B cell (primary cell): ENCODE measurements around the gene RDH12. TPM values are rescaled to one million over a fixed set of nuclear protein-coding genes. Genes with fewer than 3 reads are reported as not detected.
"Not testable (repeated sequence)": the region's sequence is repeated elsewhere in the genome, so short reads cannot be mapped to it uniquely, and the experiment has no call there.

Experiments
- ATAC-seq: fragments of 200-7000 bp; cut with Tn5 transposase; one replicate; pipeline ENCODE4 v1.10.0; 2021; ENCODE audit warnings: low read depth, mild to moderate bottlenecking, moderate number of reproducible peaks, moderate library complexity
- CTCF ChIA-PET: fragments of 350-600 bp; sonication (Branson Sonifier 250); formaldehyde crosslinking; loops from one replicate; lab custom pipeline; 2021; ENCODE audit warnings: antibody characterized with exemption, inconsistent platforms; lab: Charles Lee
- POLR2A ChIA-PET: fragments of 350-600 bp; sonication (Branson Sonifier 250); formaldehyde crosslinking; loops from one replicate; lab custom pipeline; 2021; ENCODE audit warnings: antibody characterized with exemption; lab: Charles Lee
- DNase-seq: peaks from one replicate; pipeline ENCODE4 v3.0.0; 2013
- H2AFZ ChIP-seq: 2 replicates; pipeline ENCODE4 v1.6.1; 2012; ENCODE audit warnings: mild to moderate bottlenecking, low read depth, low read length; ENCODE audit not compliant: insufficient read depth, poor library complexity, severe bottlenecking
- H3K27ac ChIP-seq, 2 donors: 1 replicate in 1 of 2; 2 replicates in 1 of 2; pipeline ENCODE4 v1.5.1; 2012 to 2013; ENCODE audit warnings: low read length in 2 of 2, mild to moderate bottlenecking in 2 of 2, moderate library complexity in 1 of 2
- H3K27me3 ChIP-seq, 4 experiments: fragments of 200-600 bp in 1 of 4; sonication (generic) in 1 of 4; replicated peaks in 1 of 4; 1 replicate in 2 of 4; 2 replicates in 2 of 4; pipeline versions ENCODE4 v1.6.1 to v1.7.0; 2013 to 2016; ENCODE audit warnings: low read length in 3 of 4, mild to moderate bottlenecking in 2 of 4, mixed read lengths in 1 of 4, moderate library complexity in 1 of 4; ENCODE audit not compliant: insufficient read depth in 4 of 4, control insufficient read depth in 3 of 4; ENCODE audit errors: control extremely low read depth in 1 of 4
- H3K36me3 ChIP-seq, 2 experiments: replicated peaks in 1 of 2; 1 replicate in 1 of 2; 2 replicates in 1 of 2; pipeline versions ENCODE4 v1.6.1 to v1.7.1; 2013; ENCODE audit warnings: low read length in 1 of 2; ENCODE audit not compliant: insufficient read depth in 2 of 2, control insufficient read depth in 1 of 2; ENCODE audit errors: control extremely low read depth in 1 of 2, extremely low read depth in 1 of 2
- H3K4me1 ChIP-seq, 2 donors: fragments of 200-600 bp in 1 of 2; sonication (generic) in 1 of 2; 1 replicate in 1 of 2; 2 replicates in 1 of 2; pipeline versions ENCODE4 v1.5.1 to v1.6.1; 2013 to 2017; ENCODE audit warnings: low read length in 2 of 2; ENCODE audit not compliant: control insufficient read depth in 2 of 2, insufficient read depth in 2 of 2
- H3K4me2 ChIP-seq: replicated peaks from 2 replicates; pipeline ENCODE3; 2012; ENCODE audit warnings: mild to moderate bottlenecking, low read depth, low read length; ENCODE audit not compliant: poor library complexity, severe bottlenecking
- H3K4me3 ChIP-seq, 5 experiments: fragments of 200-600 bp in 1 of 5; sonication (generic) in 1 of 5; 1 replicate in 3 of 5; 2 replicates in 2 of 5; pipeline versions ENCODE4 v1.5.1 to v1.7.0; 2011 to 2016; ENCODE audit warnings: low read length in 4 of 5, mild to moderate bottlenecking in 4 of 5, low read depth in 2 of 5, control low read depth in 1 of 5, moderate library complexity in 1 of 5; ENCODE audit not compliant: insufficient read depth in 1 of 5; ENCODE audit errors: control extremely low read depth in 1 of 5, extremely low read depth in 1 of 5
- H3K79me2 ChIP-seq: fragments of 200-600 bp; sonication (generic); one replicate; pipeline ENCODE4 v1.6.0; 2016; ENCODE audit warnings: low read length; ENCODE audit not compliant: control insufficient read depth, insufficient read depth
- H3K9ac ChIP-seq: fragments of 200-600 bp; sonication (generic); 2 replicates; pipeline ENCODE4 v1.6.1; 2017; ENCODE audit warnings: mild to moderate bottlenecking, low read length, moderate library complexity
- H3K9me3 ChIP-seq, 3 donors: one replicate each; pipeline versions ENCODE4 v1.6.1 to v1.7.1; 2013; ENCODE audit warnings: low read length in 2 of 3; ENCODE audit not compliant: control insufficient read depth in 2 of 3, insufficient read depth in 1 of 3; ENCODE audit errors: control extremely low read depth in 1 of 3
- H4K20me1 ChIP-seq: 2 replicates; pipeline ENCODE4 v1.6.0; 2012; ENCODE audit warnings: mild to moderate bottlenecking, low read length; ENCODE audit not compliant: insufficient read depth, control insufficient read depth, poor library complexity, severe bottlenecking
- H3K27ac Mint-ChIP-seq: one replicate; pipeline ENCODE4 v1.8.0; 2021; ENCODE audit warnings: mixed read lengths
- H3K27me3 Mint-ChIP-seq: one replicate; pipeline ENCODE4 v1.8.0; 2021; ENCODE audit warnings: mixed read lengths
- H3K4me1 Mint-ChIP-seq: one replicate; pipeline ENCODE4 v1.8.0; 2021; ENCODE audit warnings: mixed read lengths
- H3K4me3 Mint-ChIP-seq: one replicate; pipeline ENCODE4 v1.8.0; 2021; ENCODE audit warnings: mixed read lengths
- H3K9me3 Mint-ChIP-seq: one replicate; pipeline ENCODE4 v1.8.0; 2022; ENCODE audit warnings: mixed read lengths; ENCODE audit not compliant: insufficient read depth
- EZH2 ChIP-seq: IDR thresholded peaks from 2 replicates; pipeline ENCODE4 v1.6.1; 2012; ENCODE audit warnings: borderline replicate concordance, low read depth, mild to moderate bottlenecking, moderate library complexity, low read length; ENCODE audit not compliant: insufficient read depth, poor library complexity, severe bottlenecking
- WGBS: methylation state at CpG from one replicate; pipeline ENCODE4 v1.1.5; 2013; ENCODE audit warnings: missing lambda C conversion rate; ENCODE audit not compliant: insufficient coverage; 5-methylcytosine and 5-hydroxymethylcytosine counted together
- intact Hi-C: fragments of 100-400 bp; cut with micrococcal nuclease; formaldehyde crosslinking; loops from one replicate; pipeline ENCODE4 v1.10.0; 2022
- polyA plus RNA-seq: library from polyadenylated mRNA; depleted of rRNA; stranded (reverse); fragments of >200 nt; gene quantifications from 2 replicates; pipeline ENCODE4 v1.2.3, GENCODE V29; 2012
- total RNA-seq, 2 donors: library from RNA; stranded (reverse); fragments of 120-200 nt in 1 of 2; gene quantifications; 1 replicate in 1 of 2; 2 replicates in 1 of 2; pipeline versions ENCODE4 v1.2.3 to v1.2.4, GENCODE V29; 2013 to 2022
- TF ChIP-seq, protein P1 (sequence below): fragments of 200-600 bp; IDR thresholded peaks from one replicate; pipeline ENCODE4 v1.8.0; 2022; ENCODE audit warnings: antibody characterized with exemption, mild to moderate bottlenecking

The RDH12 gene
- total and polyA plus RNA-seq, 2 donors (not counting 1 experiment from before 2014, with no cell fraction given) = not detected

DNA sequence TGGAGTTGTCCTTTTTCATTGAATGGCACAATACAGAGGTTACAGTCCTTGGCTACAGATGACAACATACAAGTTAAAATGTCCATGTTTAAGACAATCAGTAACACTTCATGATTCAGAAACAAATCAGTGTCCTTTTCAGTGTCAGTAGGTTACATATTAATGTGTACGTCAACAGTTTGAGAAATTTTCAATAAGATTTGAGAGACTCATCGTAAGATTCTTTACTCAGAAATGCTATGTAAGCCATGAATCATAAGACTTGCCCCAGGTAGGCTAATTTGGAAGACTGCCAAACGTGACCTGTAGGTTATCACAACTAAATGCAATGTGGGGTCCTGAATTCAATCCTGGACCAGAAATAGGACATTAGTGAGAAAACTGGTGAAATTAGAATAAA lies 3.5 kb downstream of the RDH12 start:
- Mint-ChIP-seq H3K4me3 (no peak overlapping the region), H3K27ac (no peak overlapping the region), H3K9me3 (peaks cover 7% of the 10 kb centered on the region), H3K27me3 (peaks cover 8% of the 10 kb centered on the region), H3K4me1 (peaks cover 4% of the 10 kb centered on the region)
- Histone ChIP-seq H3K4me1 (peaks cover 2% of the 10 kb centered on the region in 2 donors), H3K79me2 (no peaks in the 10 kb centered on the region), H3K27ac (no peak overlapping the region), H3K4me2 (no peak overlapping the region), H3K36me3 (no peaks in the 10 kb centered on the region), H3K9me3 (peaks cover 1 to 13% (median 4%) of the 10 kb centered on the region in 3 donors), H2AFZ (no peak overlapping the region), H3K27me3 (no peaks in the 10 kb centered on the region), H3K9ac (no peak overlapping the region), H3K4me3 (no peak overlapping the region), H4K20me1 (no peaks in the 10 kb centered on the region)
- CTCF ChIA-PET = interaction anchor here (1.0 to 12.2 kb wide), 27 partner anchors 7 to 1345 kb away, joined by 3 to 392 read pairs (median 6); partner anchors contain the start of genes PIGH and RDH11
- no peak for TF ChIP-seq EZH2
- TF ChIP-seq, protein P1, sequence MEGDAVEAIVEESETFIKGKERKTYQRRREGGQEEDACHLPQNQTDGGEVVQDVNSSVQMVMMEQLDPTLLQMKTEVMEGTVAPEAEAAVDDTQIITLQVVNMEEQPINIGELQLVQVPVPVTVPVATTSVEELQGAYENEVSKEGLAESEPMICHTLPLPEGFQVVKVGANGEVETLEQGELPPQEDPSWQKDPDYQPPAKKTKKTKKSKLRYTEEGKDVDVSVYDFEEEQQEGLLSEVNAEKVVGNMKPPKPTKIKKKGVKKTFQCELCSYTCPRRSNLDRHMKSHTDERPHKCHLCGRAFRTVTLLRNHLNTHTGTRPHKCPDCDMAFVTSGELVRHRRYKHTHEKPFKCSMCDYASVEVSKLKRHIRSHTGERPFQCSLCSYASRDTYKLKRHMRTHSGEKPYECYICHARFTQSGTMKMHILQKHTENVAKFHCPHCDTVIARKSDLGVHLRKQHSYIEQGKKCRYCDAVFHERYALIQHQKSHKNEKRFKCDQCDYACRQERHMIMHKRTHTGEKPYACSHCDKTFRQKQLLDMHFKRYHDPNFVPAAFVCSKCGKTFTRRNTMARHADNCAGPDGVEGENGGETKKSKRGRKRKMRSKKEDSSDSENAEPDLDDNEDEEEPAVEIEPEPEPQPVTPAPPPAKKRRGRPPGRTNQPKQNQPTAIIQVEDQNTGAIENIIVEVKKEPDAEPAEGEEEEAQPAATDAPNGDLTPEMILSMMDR = no peak
- POLR2A ChIA-PET = no interaction called here
- ATAC-seq (no peak), DNase-seq (no peak)
- intact Hi-C loops = loop anchor here (2.0 to 10.0 kb wide), 2 partner anchors 38 to 540 kb away; no protein-coding TSS in a partner anchor
- WGBS = no CpG with 5 or more reads among the region's 3 CpGs

DNA sequence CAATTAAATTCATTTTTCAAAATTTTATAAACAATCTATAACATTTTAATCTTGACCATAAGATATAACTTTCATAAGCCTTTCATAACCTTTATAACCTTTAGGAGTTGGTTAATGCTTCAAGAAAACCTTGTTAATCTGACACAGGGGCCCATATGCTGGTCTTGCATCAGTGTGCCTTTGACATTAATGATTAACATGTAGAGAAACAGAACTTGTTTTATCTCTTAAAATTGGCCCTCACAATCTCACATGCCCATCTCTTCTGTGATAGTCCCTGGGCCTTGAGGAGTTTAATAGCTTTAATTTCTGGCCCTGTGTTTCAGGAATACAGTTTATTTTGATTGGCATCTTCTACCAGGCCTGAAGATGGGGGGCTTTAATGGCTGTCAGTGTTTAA lies 7.7 kb downstream of the RDH12 start:
- H3K9me3 Mint-ChIP-seq, H2AFZ ChIP-seq, H3K9ac ChIP-seq, H3K4me1 ChIP-seq, H4K20me1 ChIP-seq, H3K4me2 ChIP-seq, POLR2A ChIA-PET, H3K36me3 ChIP-seq, H3K4me3 Mint-ChIP-seq, DNase-seq, ATAC-seq, H3K27me3 ChIP-seq, H3K27ac Mint-ChIP-seq, H3K4me1 Mint-ChIP-seq, H3K27ac ChIP-seq, H3K79me2 ChIP-seq, H3K4me3 ChIP-seq: not testable (repeated sequence)
- intact Hi-C loops = loop anchor here (10.0 kb wide), 1 partner anchor 545 kb away; no protein-coding TSS in a partner anchor
- peaks cover 1 to 13% (median 4%) of the 10 kb centered on the region in 3 donors for H3K9me3 ChIP-seq
- CTCF ChIA-PET = interaction anchor here (0.6 to 1.1 kb wide), 2 partner anchors 125 to 281 kb away, joined by 3 to 4 read pairs; no protein-coding TSS in a partner anchor
- H3K27me3 Mint-ChIP-seq = peaks cover 12% of the 10 kb centered on the region

DNA sequence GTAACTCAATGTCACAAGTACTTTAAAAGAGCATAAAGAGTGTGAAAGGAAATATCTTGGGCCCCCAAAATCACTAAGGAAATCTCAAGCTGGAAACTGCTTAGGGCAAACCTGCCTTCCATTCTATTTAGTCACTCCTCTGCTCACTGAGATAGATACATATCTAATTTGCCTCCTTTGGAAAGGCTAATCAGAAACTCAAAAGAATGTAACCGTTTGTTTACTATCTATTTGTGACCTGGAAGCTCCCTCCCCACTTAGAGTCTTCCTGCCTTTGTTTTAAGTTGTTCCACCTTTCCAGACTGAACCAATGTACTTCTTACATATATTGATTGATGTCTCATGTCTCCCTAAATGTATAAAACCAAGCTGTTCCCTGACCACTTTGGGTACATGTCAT lies 8.1 kb downstream of the RDH12 start:
- H3K36me3 ChIP-seq, H3K27ac Mint-ChIP-seq, H3K27me3 Mint-ChIP-seq, H3K9ac ChIP-seq, H3K4me1 ChIP-seq, H2AFZ ChIP-seq, H3K27me3 ChIP-seq, H3K9me3 Mint-ChIP-seq, H3K4me1 Mint-ChIP-seq, POLR2A ChIA-PET, H3K4me3 ChIP-seq, H3K27ac ChIP-seq, H4K20me1 ChIP-seq, DNase-seq, H3K4me2 ChIP-seq, H3K79me2 ChIP-seq, H3K4me3 Mint-ChIP-seq, ATAC-seq: not testable (repeated sequence)
- intact Hi-C loops = loop anchor here (10.0 kb wide), 1 partner anchor 545 kb away; no protein-coding TSS in a partner anchor
- H3K9me3 ChIP-seq = peaks cover 1 to 13% (median 4%) of the 10 kb centered on the region in 3 donors
- CTCF ChIA-PET = interaction anchor here (0.6 to 1.4 kb wide), 3 partner anchors 124 to 282 kb away, joined by 3 to 5 read pairs (median 4); no protein-coding TSS in a partner anchor
- 100% methylated on average over 1 of the region's 1 CpG for WGBS
